NOMO-1 treated with dmso at 0.1 percent for 144 hours (cell line): ENCODE results near the gene CRADD.
A peak's percentile ranks its signal among the peaks of the same experiment; 100 is the strongest.
"Not testable (repeated sequence)": the region's sequence is repeated elsewhere in the genome, so short reads cannot be mapped to it uniquely, and the experiment has no call there.

ENCODE experiments used
- DNase-seq: peaks from one replicate; lab custom pipeline; 2025; ENCODE audit not compliant: unreplicated experiment; lab: John Stamatoyannopoulos, UW

CRADD gene

GRCh38 chr12:93705237-93705636, 28.1 kb downstream of the CRADD start:
- DNase-seq, result no peak

DNA sequence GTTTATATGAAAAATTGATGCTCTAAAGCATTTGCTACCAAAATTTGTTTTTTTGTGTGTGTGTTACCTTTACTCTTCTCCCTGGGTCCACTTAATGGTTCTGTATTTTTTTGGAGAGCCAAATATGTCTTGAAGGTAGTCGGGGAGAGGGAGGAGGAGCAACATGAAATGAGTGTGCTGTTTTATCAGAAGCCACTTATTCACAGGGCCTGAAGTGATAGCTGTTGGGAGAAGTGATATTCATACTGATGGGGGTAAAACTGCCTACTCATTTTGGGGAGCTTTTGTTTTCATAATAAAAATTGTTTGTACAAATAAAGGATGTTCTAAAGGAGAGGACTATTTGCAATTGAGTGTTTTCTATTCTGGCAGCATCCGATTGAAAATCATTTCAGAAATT, 29.2 kb downstream of the CRADD start:
- DNase-seq, result no peak

DNA sequence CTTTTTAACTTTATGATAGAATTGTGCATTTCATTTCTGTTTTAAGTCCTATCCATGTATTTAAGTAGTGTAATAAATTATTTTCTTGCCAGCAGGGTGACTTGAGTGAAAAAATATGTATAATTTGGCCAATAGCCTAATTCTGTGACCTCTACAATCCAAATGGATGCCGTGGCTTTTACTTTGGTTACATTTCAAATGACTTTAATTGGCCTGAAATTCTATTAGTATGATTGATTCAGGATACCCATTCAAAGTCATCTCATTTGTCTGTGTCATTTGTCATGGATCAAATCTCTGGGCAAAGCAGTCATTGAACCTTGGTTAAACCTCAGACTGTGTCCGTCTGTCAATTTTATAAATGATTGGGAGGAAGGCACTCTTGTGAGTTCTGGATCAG, 29.6 kb downstream of the CRADD start:
- no peak for DNase-seq

GRCh38 chr12:93707836-93708235, 30.7 kb downstream of the CRADD start:
- no peak for DNase-seq

GRCh38 chr12:93708952-93709351, 31.8 kb downstream of the CRADD start:
- DNase-seq, result no peak

DNA sequence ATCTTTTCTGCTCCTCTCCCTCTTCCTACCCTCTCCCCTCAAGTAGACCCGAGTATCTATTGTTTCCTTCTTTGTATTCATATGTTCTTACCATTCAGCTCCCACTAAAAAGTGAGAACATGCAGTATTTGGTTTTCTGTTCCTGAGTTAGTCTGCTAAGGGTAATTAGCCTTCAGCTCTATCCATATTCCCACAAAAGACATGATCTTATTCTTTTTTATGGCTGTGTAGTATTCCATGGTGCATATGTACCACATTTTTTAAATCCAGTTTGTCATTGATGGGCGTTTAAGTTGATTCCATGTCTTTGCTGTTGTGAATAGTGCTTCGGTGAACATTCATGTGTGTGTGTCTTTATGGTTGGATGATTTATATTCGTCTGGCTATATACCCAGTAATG, 32.2 kb downstream of the CRADD start:
- DNase-seq, result no peak

- DNase-seq, result no peak
Observed at GRCh38 chr12:93710574-93710926, 33.4 kb downstream of the CRADD start.

DNA sequence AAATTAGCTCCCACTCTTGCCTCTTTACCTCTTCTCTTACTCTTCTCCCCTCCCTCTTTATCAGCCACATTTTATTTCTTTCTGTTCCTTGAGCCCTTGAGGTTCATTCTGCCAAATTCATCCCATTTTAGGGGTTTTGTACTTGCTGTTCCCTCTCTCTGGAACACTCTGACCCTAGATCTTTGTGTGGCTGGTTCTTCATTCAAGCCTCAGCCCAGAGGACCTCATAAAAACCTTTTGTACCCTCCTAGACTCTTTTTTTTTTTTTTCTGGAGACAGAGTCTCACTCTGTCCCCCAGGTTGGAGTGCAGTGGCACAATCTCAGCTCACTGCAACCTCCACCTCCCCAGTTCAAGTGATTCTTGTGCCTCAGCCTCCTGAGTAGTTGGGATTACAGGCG, 34.3 kb downstream of the CRADD start:
- DNase-seq, result not testable (repeated sequence)

DNA sequence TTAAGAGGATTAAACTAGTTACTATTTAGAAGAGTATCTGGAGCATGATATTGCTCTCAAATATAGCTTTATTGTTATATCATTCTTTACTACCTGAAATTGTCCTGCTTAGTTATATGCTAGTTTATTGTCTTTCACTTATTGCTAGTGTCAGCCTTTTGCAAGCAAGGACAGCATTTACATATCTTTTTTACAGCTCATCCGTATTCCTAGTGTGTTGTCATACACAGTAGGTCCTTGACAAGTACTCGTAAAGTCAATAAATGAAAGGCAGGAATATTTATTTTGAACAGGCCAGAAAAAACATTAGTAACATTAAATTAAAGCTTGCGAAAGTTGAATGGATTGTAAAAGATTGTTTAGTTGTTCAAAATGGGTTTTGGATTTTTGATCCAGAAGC, 35.0 kb downstream of the CRADD start:
- DNase-seq, result no peak

GRCh38 chr12:93713060-93713459, 35.9 kb downstream of the CRADD start:
- DNase-seq, result no peak

GRCh38 chr12:93713800-93714199, 36.6 kb downstream of the CRADD start:
- no peak for DNase-seq

DNA sequence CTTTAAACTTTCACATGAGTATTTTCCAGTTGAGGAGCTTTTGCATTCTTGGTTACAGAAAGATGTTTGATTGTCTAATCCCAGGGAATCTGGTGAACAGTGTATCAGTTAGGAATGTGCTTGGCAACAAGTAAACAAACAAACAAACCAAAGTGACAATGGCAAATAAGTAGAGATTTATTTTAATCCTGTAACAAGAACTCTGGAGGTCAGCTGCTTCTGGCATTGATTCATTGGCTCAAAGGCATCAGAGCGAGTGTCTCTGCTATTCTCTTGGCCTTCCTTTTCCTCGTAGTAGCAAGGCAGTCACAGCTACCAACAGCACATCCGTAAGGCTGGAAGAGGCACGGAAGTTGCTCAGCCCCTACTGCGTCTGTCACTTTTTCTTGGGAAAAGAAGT, 37.2 kb downstream of the CRADD start:
- DNase-seq, result no peak

DNA sequence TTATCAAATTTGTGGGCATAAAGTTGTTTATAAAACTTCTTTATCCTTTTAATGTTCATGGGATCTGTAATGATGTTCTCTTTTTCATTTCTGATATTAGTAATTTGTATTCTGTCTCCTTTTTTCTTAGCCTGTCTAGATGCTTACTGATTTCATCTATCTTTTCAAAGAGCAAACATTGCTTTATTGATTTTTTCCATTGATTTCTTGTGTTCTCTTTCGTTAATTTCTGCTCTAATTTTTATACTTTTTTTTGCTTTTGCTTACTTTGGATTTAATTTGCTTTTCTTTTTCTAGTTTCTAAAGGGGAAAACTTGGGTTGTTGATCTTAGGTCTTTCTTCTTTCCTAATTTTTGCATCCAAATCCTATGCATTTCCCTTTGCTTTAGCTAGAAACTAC, 42.5 kb downstream of the CRADD start:
- DNase-seq, result no peak

- DNase-seq, result no peak
Observed at GRCh38 chr12:93720559-93720958, 43.4 kb downstream of the CRADD start.

DNA sequence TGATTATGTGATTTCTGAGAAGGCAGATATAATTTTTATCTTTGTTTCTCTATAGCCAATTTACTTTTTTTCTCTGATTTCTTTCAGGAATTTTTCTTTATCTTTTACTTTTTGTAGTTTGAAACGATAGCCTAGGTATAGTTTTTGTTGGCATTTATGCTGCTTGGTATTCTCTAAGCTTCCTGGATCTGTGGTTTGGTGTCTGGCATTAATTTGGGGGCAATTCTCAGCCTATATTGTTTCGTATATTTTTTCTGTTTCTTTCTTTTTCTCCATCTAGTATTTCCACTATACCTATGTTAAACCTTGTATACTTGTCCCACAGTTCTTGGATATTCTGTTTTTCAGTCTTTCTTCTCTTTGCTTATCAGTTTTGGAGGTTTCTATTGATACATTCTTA, 45.0 kb downstream of the CRADD start:
- DNase-seq, result no peak

DNA sequence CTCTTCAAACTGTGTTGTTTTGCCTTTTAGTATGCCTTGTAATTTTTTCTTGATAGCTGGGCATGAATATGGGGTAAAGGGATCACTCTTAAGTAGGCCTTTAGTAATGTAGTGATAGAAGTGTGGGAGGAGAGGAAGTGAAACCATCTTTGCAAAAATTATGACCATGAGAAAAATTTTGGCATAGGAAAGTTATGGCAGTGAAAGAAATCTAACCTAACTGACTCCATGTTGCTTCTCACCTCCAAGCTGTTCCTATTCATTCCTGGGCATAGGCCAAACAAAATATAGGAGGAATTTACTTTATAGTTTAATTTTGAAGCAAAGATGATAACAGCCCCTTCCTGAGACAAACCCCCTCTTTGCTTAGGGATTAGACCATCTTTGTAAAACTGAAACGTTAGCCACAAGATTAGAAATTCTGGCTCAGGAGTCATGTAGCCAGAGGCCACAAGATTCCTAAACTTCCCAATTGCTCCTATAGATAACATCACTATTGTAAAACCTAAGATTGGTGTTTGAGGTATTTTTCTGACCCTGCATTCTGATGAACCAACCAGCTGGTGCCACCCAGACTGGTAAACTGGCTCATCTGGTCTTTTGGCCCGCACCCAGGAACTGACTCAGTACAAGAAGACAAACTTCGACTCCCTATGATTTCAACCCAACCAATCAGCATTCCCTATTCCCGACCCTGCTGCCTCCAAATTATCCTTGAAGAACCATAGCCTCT, 45.8 kb downstream of the CRADD start:
- peak; percentile 33 for DNase-seq

DNA sequence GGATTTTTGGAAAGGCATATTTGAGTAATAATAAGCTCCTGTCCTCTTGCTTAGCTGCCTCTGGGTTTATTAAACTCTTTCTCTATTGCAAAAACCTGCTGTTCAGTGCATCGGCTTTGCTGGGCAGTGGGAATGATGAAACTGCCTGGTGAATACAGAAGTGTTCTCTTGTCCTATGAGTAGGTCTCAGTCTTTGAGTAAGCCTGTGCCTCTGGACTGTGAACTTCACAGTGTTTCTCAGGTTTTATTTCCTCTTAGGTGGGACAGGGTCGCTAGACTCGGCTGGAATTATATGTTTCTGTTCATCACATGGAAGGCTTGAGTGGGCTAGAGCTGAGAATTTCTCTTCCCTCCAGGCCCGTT, 46.4 kb downstream of the CRADD start:
- no peak for DNase-seq

DNA sequence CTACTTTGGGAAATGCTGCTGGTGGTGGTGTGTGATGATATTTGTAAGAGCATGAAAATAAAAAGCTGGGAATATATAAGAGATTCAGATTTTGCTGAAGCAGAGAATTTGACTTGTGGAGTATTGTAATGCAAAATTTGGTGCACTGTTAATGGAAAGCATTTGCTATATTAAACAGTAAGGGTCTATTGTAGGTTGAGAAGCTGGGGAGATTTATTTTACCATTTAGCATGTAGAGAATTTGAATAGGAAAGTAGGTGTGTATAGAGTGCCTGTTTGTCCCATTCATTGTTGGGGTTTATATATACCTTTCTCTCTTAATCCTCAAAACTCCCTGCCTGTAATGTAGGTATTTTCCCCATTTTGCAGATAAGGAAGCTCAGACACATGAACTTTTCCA, 48.4 kb downstream of the CRADD start:
- DNase-seq, result no peak

DNA sequence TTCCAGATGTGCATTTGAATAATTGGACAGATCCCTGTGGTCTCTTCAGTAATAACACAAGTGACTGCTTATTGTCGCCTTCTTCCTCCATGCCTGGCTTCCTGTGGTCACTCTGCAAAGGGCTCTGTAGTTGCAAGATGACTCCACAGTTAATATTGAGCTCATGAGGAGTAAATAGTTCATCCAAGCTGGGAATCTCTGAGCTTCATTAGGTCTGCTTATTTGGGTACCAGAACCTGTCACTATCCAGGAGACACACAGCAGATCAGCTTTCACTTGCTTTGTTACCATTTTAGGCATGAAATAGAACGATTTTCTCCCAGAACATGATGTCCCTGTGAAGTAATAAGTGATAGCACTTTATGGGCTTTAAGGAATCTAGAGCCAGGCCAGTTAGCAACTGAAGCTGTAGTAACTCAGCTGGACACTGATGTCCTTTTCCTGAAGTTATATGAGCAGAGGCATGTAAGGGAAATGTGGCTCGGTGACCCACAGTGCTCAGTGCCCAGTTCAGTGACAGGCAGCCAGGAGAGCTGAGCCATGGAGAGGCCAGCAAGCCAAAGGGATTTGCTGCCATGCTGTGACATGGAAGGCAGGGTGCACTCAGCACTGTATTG, 50.1 kb downstream of the CRADD start:
- DNase-seq, result no peak

DNA sequence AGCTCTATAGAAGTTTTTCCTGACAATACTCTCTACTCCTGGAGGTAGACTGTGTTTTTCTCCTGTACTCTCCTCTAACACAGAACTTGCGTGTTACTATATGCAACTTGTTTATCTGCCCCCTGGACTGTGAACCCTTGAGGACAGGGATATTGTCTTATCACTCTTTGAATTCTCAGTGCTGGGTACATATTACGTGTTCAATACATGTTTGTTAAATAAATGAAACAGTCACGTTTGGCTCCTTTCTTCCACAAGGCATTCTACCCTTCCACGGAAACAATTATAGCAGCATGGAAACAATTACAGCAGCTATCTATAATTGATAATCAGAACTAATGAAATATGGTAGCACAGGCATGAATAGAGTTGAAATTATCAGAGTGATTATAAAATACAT, 50.7 kb downstream of the CRADD start:
- DNase-seq, result no peak

- DNase-seq, result no peak
Observed at GRCh38 chr12:93729934-93730333, 52.8 kb downstream of the CRADD start.

DNA sequence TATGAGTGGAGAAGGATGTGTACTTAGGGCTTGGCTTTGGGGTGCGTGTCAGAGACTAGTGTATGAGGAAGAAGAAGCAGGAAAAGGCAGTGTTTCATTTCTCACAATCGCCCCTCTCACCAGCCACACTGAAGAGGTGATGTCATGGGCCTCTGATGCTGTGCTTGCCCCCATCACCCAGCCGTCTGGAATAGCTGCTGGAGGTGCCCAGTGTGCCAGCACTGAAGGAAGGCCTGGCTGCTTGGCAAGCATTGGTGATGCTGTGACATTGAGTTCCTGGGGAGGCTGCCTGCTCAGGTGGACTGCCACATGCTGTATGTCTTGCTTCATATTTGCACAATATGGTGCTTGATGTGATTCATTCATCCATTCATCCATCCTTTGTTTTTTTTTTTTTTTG, 56.2 kb downstream of the CRADD start:
- DNase-seq, result no peak

- DNase-seq, result no peak
Observed at GRCh38 chr12:93733928-93734327, 56.8 kb downstream of the CRADD start.
